Omental fat pad (tissue), 4 donors: ENCODE measurements around the gene HECTD2. TPM values are rescaled to one million over a fixed set of nuclear protein-coding genes. Genes with fewer than 3 reads are reported as not detected.

Experiments used
- ATAC-seq: fragments of 150-250 bp; one replicate; pipeline ENCODE4 v1.9.1; 2016; ENCODE audit warnings: mild to moderate bottlenecking, moderate library complexity; ENCODE audit not compliant: low FRiP score
- DNase-seq: peaks from one replicate; pipeline ENCODE4 v3.0.0-alpha.2; 2019; ENCODE audit warnings: low spot score
- total RNA-seq, 4 donors: library from RNA; depleted of rRNA; stranded (reverse); fragments of >200 nt; gene quantifications; one replicate each; pipeline ENCODE4 v1.1.0, GENCODE V29; 2016
- TF ChIP-seq, protein P1 (sequence below), 3 donors: fragments of 450-650 bp; IDR thresholded peaks; one replicate each; pipeline ENCODE4 v1.5.1; 2016 to 2017; ENCODE audit warnings: antibody characterized with exemption in 3 of 3, mild to moderate bottlenecking in 3 of 3, moderate library complexity in 2 of 3

HECTD2 gene
- total RNA-seq, 4 donors from 2014 or later: 10.5 to 18.0 (median 16.8) TPM

- TF ChIP-seq, protein P1, sequence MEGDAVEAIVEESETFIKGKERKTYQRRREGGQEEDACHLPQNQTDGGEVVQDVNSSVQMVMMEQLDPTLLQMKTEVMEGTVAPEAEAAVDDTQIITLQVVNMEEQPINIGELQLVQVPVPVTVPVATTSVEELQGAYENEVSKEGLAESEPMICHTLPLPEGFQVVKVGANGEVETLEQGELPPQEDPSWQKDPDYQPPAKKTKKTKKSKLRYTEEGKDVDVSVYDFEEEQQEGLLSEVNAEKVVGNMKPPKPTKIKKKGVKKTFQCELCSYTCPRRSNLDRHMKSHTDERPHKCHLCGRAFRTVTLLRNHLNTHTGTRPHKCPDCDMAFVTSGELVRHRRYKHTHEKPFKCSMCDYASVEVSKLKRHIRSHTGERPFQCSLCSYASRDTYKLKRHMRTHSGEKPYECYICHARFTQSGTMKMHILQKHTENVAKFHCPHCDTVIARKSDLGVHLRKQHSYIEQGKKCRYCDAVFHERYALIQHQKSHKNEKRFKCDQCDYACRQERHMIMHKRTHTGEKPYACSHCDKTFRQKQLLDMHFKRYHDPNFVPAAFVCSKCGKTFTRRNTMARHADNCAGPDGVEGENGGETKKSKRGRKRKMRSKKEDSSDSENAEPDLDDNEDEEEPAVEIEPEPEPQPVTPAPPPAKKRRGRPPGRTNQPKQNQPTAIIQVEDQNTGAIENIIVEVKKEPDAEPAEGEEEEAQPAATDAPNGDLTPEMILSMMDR (IDR thresholded peaks at IDR 0.05): no peak
- ATAC-seq (no peak), DNase-seq (no peak)
Observed at GRCh38 chr10:91536733-91537132, 126.6 kb downstream of the HECTD2 start.

DNA sequence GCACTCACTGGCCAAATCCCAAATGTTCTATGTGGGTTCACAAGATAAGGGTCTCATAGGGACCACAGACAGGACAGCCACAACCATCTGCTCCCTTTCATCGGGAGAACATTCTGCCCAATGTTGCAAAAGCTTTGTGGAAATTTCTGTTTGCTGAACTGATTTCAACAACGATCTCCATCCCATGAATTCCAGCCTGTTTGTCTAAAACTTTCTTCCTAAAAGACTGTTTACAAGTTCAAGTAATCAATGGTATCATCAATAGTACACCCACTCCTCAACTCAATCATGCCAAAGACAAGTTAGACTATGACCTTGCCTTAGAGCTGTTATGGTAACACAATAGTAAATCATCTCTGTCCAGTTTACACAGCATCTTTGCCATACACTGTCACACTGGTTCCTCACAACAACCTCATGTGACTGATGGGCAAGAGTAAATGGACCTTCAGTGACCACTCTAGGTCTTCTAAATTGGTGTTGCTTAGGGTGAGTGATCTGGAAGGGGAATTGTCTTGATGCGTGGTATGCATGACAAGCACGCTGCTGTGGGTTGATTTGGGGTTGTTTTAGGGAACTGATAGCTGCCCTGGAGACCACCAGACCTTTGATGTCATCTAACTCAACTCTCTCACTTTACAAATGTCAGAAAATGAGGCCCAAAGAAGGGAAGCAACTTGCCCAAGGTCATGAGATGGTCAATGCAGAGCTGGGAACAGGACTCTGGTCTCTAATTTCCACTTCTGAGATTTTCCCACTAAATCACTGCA lies 127.7 kb downstream of the HECTD2 start:
- TF ChIP-seq, protein P1 (IDR thresholded peaks at IDR 0.05): no peak
- ATAC-seq: no peak
- DNase-seq: no peak

GRCh38 chr10:91539930-91540329 lies 129.8 kb downstream of the HECTD2 start:
- ATAC-seq: no peak
- no peak for DNase-seq
- TF ChIP-seq, protein P1 (IDR thresholded peaks at IDR 0.05): no peak

- DNase-seq: no peak
- ATAC-seq: no peak
- TF ChIP-seq, protein P1 (IDR thresholded peaks at IDR 0.05): no peak
Observed at GRCh38 chr10:91540733-91541132, 130.6 kb downstream of the HECTD2 start.

DNA sequence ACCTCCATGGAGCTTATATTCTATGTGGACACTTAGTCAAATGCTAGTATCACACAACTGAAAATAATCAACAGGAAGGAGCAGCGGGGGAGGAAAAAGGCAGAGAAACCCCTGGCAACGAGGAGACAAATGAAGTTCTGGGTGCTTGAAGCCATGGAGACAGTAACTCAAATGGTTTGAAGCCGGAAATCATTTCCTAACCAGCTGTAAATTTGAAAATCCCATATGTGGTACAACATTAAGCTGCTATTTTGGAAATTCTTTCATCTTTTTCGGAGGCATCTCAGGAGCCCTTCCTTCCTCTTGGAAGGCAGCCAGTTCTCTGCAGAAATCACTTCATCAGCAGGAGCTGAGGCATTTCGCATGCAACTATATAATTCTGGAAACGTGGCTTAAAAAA lies 131.3 kb downstream of the HECTD2 start:
- TF ChIP-seq, protein P1 (IDR thresholded peaks at IDR 0.05): no peak
- ATAC-seq (no peak), DNase-seq (no peak)

DNA sequence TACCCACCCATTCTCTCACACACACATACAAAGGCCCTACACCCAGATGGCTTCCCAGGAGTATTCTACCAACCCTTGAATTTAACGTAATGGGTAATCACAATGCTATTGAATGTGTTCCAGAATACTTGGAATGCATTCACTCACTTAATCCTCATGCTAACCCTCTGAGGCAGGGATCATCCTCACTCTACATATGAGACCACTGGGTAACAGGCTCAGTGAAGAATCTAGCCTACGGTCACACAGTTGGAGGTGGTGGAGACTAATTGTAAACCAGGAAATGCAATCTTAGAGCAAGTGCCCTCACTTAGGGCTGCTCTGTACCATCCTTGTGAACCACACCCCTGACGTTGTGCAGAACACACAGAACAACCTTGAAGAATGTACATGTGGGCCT lies 135.2 kb downstream of the HECTD2 start:
- DNase-seq (no peak), ATAC-seq (no peak)
- TF ChIP-seq, protein P1 (IDR thresholded peaks at IDR 0.05): no peak

GRCh38 chr10:91545838-91546237 lies 135.7 kb downstream of the HECTD2 start:
- TF ChIP-seq, protein P1 (IDR thresholded peaks at IDR 0.05): no peak
- DNase-seq (no peak), ATAC-seq (no peak)
